K562 (cell line): ENCODE data around the gene SLC7A8. TPM values are rescaled to one million over a fixed set of nuclear protein-coding genes. Genes with fewer than 3 reads are reported as not detected.

Experiments
- CBX1 ChIP-seq: sonication (generic); IDR thresholded peaks from 2 replicates; pipeline ENCODE4 v1.6.1; 2016; ENCODE audit warnings: antibody characterized with exemption, low read depth, mild to moderate bottlenecking
- ERF ChIP-seq: fragments of 450-650 bp; formaldehyde crosslinking; IDR thresholded peaks from 2 replicates; pipeline ENCODE4 v1.4.0; 2020; ENCODE audit warnings: mild to moderate bottlenecking, mixed read lengths
- EWSR1 ChIP-seq: fragments of 450-650 bp; IDR thresholded peaks from 2 replicates; pipeline ENCODE4 v1.6.1; 2018; ENCODE audit warnings: borderline replicate concordance, mild to moderate bottlenecking, low read depth, moderate library complexity; ENCODE audit not compliant: partially characterized antibody
- GATAD2A ChIP-seq: fragments of 450-650 bp; IDR thresholded peaks from 2 replicates; pipeline ENCODE4 v1.6.1; 2017
- MAZ ChIP-seq, 2 experiments: fragments of 450-650 bp in 1 of 2; sonication (generic) in 1 of 2; formaldehyde crosslinking; IDR thresholded peaks in 1 of 2; conservative IDR thresholded peaks in 1 of 2; 2 replicates each; pipeline versions ENCODE4 v1.4.0 to v1.5.0; 2020; ENCODE audit warnings: mild to moderate bottlenecking in 1 of 2, missing genetic modification reagents in 1 of 2
- NCOR1 ChIP-seq: fragments of 450-650 bp; IDR thresholded peaks from 2 replicates; pipeline ENCODE4 v1.6.1; 2016; ENCODE audit warnings: mild to moderate bottlenecking, moderate library complexity
- NFIX ChIP-seq: fragments of 250-450 bp; sonication (Bioruptor Pico); IDR thresholded peaks from 2 replicates; pipeline ENCODE4 v1.4.0; 2020; ENCODE audit warnings: low read depth, mild to moderate bottlenecking, moderate library complexity
- POLR2AphosphoS2 ChIP-seq: IDR thresholded peaks from 2 replicates; pipeline ENCODE4 v1.6.1; 2012; ENCODE audit warnings: low read length, improper control_type of control experiment
- SFPQ ChIP-seq: fragments of 200-400 bp; formaldehyde crosslinking; IDR thresholded peaks from 2 replicates; pipeline ENCODE4 v1.6.1; 2017; ENCODE audit warnings: mild to moderate bottlenecking, low read depth, low read length, moderate library complexity
- TAF9B ChIP-seq: fragments of 450-650 bp; IDR thresholded peaks from 2 replicates; pipeline ENCODE4 v1.6.1; 2018; ENCODE audit warnings: mild to moderate bottlenecking; ENCODE audit not compliant: partially characterized antibody
- TRIM25 ChIP-seq: fragments of 450-650 bp; IDR thresholded peaks from 2 replicates; pipeline ENCODE4 v1.7.0; 2016; ENCODE audit warnings: borderline replicate concordance
- TSC22D4 ChIP-seq: fragments of 450-650 bp; IDR thresholded peaks from 2 replicates; pipeline ENCODE4 v1.6.1; 2016; ENCODE audit warnings: missing genetic modification characterization, missing biosample characterization, control low read depth
- VEZF1 ChIP-seq: fragments of 200-800 bp; sonication (Bioruptor generic); IDR thresholded peaks from 2 replicates; pipeline ENCODE4 v1.6.1; 2017; ENCODE audit warnings: missing genetic modification characterization, missing compliant biosample characterization
- ZC3H8 ChIP-seq: fragments of 450-650 bp; IDR thresholded peaks from 2 replicates; pipeline ENCODE4 v1.6.1; 2017
- ZNF143 ChIP-seq: sonication (generic); formaldehyde crosslinking; IDR thresholded peaks from 2 replicates; pipeline ENCODE4 v1.9.0; 2022; ENCODE audit warnings: mild to moderate bottlenecking, missing genetic modification reagents
- ZNF766 ChIP-seq: fragments of 200-800 bp; sonication (Bioruptor generic); conservative IDR thresholded peaks from 2 replicates; pipeline ENCODE4 v1.6.1; 2016; ENCODE audit warnings: missing genetic modification characterization, missing compliant biosample characterization
- polyA plus RNA-seq, 8 experiments: library from polyadenylated mRNA; depleted of rRNA in 4 of 8; stranded (reverse) in 5 of 8; unstranded in 3 of 8; fragments of >200 nt; fragmentation: Nextera tagmentation in 2 of 8; fragmentation: Illumina TruSeq in 1 of 8; extraction: Ambion mirVana in 2 of 8; extraction: Trizol in 1 of 8; gene quantifications; 2 replicates each; pipeline versions ENCODE4 v1.2.1 to v1.2.3, GENCODE V29; 2011 to 2014; ENCODE audit warnings: inconsistent platforms in 1 of 8, missing spikeins in 1 of 8
- total RNA-seq, 7 experiments: library from RNA; depleted of rRNA in 6 of 7; stranded (reverse); fragments of >200 nt in 6 of 7; fragmentation: Illumina TruSeq in 2 of 7; extraction: Trizol in 2 of 7; gene quantifications; 2 replicates each; pipeline versions ENCODE4 v1.2.1 to v1.2.3, GENCODE V29; 2011 to 2021; ENCODE audit warnings: low replicate concordance in 1 of 7

The SLC7A8 gene
- total and polyA plus RNA-seq, 9 of the 15 experiments (the other 6 are each of a cell fraction or from before 2014, with no cell fraction given), result 2.0 to 33.0 (median 6.0) TPM

- no peak for TF ChIP-seq POLR2AphosphoS2
- peak; percentile 58 for TF ChIP-seq VEZF1
- TF ChIP-seq ZNF766 (CRISPR knock-in tag), result no peak
- no peak for TF ChIP-seq CBX1
- TF ChIP-seq MAZ (CRISPR knock-in tag; conservative IDR thresholded peaks at IDR 0.05 in 1 of 2, IDR thresholded peaks at IDR 0.05 in 1 of 2), result no peak
- TF ChIP-seq TAF9B, result peak; percentile 73
- no peak for TF ChIP-seq TSC22D4
- no peak for TF ChIP-seq TRIM25
- no peak for TF ChIP-seq ZNF143 (CRISPR knock-in tag)
- no peak for TF ChIP-seq NFIX (CRISPR knock-in tag)
- no peak for TF ChIP-seq ERF (CRISPR knock-in tag)
- TF ChIP-seq ZC3H8, result no peak
- TF ChIP-seq NCOR1, result no peak
- no peak for TF ChIP-seq SFPQ
- TF ChIP-seq EWSR1, result no peak
- TF ChIP-seq GATAD2A, result peak; percentile 93
Measured at GRCh38 chr14:23154964-23155587, 28.4 kb downstream of the SLC7A8 start (continued).
